AG10803 (cell line): ENCODE measurements around the gene BCAS3.
A peak's percentile ranks its signal among the peaks of the same experiment; 100 is the strongest.

Experiments
- DNase-seq: peaks from one replicate; pipeline ENCODE4 v3.0.0; 2010; ENCODE audit warnings: low read depth
- H3K4me3 ChIP-seq: 2 replicates; pipeline ENCODE4 v1.5.1; 2011; ENCODE audit warnings: mild to moderate bottlenecking, low read length, control low read depth
- CTCF ChIP-seq: conservative IDR thresholded peaks from 2 replicates; pipeline ENCODE4 v1.5.1; 2011; ENCODE audit warnings: mild to moderate bottlenecking, low read length, control low read depth, inconsistent platforms

Gene BCAS3

GRCh38 chr17:61415374-61416210 is 737.9 kb downstream of the BCAS3 start:
- H3K4me3 ChIP-seq = no peak overlapping the region
- DNase-seq = peak; percentile 49
- no peak for TF ChIP-seq CTCF

- no peak for TF ChIP-seq CTCF
- DNase-seq = no peak
- H3K4me3 ChIP-seq = no peak overlapping the region
Measured at GRCh38 chr17:61416211-61416539, 738.5 kb downstream of the BCAS3 start.

DNA sequence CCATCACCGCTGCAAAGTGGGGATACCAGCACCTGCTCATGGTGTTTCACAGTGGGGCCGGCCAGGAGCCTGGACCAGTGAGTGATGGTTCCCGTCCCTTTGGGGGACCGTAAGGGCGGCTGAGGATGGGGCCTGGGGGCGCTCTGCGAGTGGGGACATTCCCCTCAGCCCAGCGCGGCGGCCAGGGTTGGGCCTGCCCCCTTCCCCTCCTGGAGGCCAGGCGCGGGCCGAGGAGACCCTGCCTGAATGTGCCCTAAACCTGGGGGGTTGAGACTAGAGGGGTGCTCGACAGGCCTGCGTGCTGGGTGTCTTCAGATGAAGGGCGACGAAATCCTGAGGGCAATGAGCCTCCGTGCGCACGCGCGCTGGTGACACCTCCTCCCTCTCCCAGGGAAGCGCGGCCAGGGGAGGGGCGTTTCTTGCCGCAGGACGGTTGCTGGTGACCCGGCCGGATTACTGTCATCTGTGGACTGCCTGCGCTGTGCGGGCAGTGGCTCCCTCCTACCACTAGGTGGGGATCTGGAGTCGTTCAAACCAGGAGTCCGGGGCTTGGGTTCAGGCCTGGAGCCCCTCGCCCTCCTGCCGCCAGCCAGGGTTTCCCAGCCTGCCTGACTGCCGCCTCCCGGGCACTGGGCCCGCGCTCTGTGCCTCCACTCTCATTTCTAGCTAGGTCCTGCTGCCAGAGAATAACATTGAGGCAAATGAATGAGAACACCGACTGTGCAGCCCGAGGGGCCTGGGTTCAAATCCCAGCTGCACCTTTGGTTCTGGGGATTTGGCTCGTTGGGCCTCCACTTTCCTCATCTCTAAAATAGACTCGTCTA is 739.1 kb downstream of the BCAS3 start:
- peak overlapping the region; percentile 32 for H3K4me3 ChIP-seq
- DNase-seq = peak; percentile 84
- peak; percentile 89 for TF ChIP-seq CTCF

DNA sequence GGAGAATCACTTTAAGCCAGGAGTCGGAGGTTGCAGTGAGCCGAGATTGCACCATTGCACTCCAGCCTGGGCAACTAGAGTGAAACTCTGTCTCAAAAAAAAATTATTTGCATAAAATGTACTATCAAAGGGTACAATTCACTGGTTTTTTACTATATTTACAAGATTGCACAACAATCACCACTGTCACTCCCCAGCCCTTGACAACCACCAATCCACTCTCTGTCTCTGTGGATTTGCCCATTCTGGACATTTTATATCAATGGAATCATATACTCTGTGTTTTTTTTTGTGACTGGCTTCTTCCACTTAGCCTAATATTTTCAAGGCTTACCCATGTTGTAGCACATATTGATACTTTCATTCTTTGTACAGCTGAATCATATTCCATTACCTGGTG is 740.8 kb downstream of the BCAS3 start:
- TF ChIP-seq CTCF = no peak
- H3K4me3 ChIP-seq = no peak overlapping the region
- DNase-seq = no peak

DNA sequence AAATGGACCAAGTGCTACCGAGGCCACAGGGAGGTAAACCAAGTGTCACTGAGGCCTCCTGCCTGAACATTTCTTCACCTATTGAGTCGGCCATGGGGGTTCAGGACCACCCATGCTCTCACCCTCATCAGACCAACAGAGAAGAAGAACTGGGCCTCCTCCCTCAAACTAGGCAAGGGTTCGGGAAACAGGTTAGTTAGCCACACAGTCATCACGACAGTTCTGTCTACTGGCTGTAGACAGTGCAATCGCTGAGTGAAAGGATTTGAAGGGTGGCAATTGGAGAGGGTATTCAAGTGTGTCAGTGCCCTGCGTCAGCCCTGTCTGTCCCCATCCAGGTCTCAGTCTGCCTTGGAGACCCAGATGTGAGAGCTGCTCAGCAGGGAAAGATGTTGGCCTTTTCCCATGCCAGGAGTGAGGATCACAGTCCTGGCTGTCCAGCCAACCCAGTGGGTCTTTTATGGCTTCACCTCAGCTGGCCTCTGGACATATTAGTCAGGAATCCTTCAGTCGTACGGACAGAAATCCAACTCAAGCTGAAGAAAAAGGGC is 741.9 kb downstream of the BCAS3 start:
- no peak for TF ChIP-seq CTCF
- H3K4me3 ChIP-seq = no peak overlapping the region
- DNase-seq = no peak

- DNase-seq = no peak
- H3K4me3 ChIP-seq = no peak overlapping the region
- no peak for TF ChIP-seq CTCF
Measured at GRCh38 chr17:61420052-61420451, 742.4 kb downstream of the BCAS3 start.
